ENCODE data around the gene ASB2.

The ASB2 gene

GRCh38 chr14:93926873-93927799, 49.2 kb downstream of the ASB2 start, which contains the start of gene FAM181A:
FAM181A (plus strand) TSS chr14:93927344; CDS start chr14:93928286, 942 bp downstream.
- DNase-seq (ENCODE audit: low read depth): no peak

- no peak for DNase-seq (ENCODE audit: low read depth)
These were observed 50.0 kb downstream of the ASB2 start for GRCh38 chr14:93926245-93926872.

GRCh38 chr14:93925374-93925895, 50.9 kb downstream of the ASB2 start:
- no peak for DNase-seq (ENCODE audit: low read depth)

GRCh38 chr14:93924592-93925355, 51.6 kb downstream of the ASB2 start:
- no peak for DNase-seq (ENCODE audit: low read depth)

GRCh38 chr14:93923626-93924025, 52.7 kb downstream of the ASB2 start:
- no peak for DNase-seq (ENCODE audit: low read depth)

GRCh38 chr14:93921001-93921806, 55.2 kb downstream of the ASB2 start:
- no peak for DNase-seq (ENCODE audit: low read depth)

GRCh38 chr14:93917141-93917540, 59.2 kb downstream of the ASB2 start:
- DNase-seq (ENCODE audit: low read depth): no peak

- no peak for DNase-seq (ENCODE audit: low read depth)
These were observed 59.9 kb downstream of the ASB2 start for GRCh38 chr14:93916498-93916897.

- no peak for DNase-seq (ENCODE audit: low read depth)
These were observed 60.6 kb downstream of the ASB2 start for GRCh38 chr14:93915800-93916199.

- no peak for DNase-seq (ENCODE audit: low read depth)
These were observed 61.2 kb downstream of the ASB2 start for GRCh38 chr14:93915070-93915705.

- no peak for DNase-seq (ENCODE audit: low read depth)
These were observed 62.1 kb downstream of the ASB2 start for GRCh38 chr14:93914278-93914677.

GRCh38 chr14:93912782-93913181, 63.6 kb downstream of the ASB2 start:
- no peak for DNase-seq (ENCODE audit: low read depth)

- DNase-seq (ENCODE audit: low read depth): no peak
These were observed 64.3 kb downstream of the ASB2 start for GRCh38 chr14:93911975-93912615.

GRCh38 chr14:93909429-93910128, 66.8 kb downstream of the ASB2 start:
- peak; percentile 9 for DNase-seq (ENCODE audit: low read depth)

- DNase-seq (ENCODE audit: low read depth): no peak
These were observed 69.7 kb downstream of the ASB2 start for GRCh38 chr14:93906341-93907329.

GRCh38 chr14:93905623-93906022, 70.7 kb downstream of the ASB2 start:
- DNase-seq (ENCODE audit: low read depth): no peak

GRCh38 chr14:93903342-93904184, 72.8 kb downstream of the ASB2 start:
- no peak for DNase-seq (ENCODE audit: low read depth)

Data from stromal cell of bone marrow (primary cell).